ENCODE data around the gene FAM131A. TPM values are rescaled to one million over a fixed set of nuclear protein-coding genes. Genes with fewer than 3 reads are reported as not detected.

FAM131A gene
- total and polyA plus RNA-seq, 9 of the 15 experiments (the other 6 are each of a cell fraction or from before 2014, with no cell fraction given), result 0.48 to 11.1 (median 4.3) TPM

DNA sequence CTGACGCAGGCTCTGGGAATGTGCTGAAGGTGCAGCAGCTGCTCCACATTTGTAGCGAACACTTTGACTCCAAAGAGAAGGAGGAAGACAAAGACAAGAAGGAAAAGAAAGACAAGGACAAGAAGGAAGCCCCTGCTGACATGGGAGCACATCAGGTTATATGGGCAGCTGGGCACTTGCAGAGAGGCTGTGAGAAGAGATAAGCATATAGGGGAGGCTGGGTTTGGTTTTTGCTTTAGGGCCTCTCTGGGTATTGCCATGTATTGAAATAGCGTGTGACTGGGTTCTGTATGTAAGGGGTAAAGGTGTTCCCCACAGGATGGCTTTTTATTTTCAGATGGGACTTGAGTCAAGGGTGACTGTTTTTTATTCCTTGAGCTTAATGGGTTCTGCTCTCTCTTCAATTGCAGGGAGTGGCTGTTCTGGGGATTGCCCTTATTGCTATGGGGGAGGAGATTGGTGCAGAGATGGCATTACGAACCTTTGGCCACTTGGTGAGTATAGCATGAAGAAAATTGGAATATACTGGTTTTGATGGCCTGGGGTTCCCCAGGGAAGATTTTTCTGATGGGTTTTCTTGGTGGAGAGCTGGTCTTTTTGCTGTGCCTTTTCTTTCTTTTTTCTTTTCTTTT is 30.9 kb upstream of the FAM131A start:
- in situ Hi-C loops (cut with MboI), result no loop called here
- TF ChIP-seq, protein P1, sequence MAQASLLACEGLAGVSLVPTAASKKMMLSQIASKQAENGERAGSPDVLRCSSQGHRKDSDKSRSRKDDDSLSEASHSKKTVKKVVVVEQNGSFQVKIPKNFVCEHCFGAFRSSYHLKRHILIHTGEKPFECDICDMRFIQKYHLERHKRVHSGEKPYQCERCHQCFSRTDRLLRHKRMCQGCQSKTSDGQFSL (CRISPR knock-in tag; IDR thresholded peaks at IDR 0.05), result no peak
- TF ChIP-seq, protein P1 (tag; IDR thresholded peaks at IDR 0.05), result no peak
- TF ChIP-seq TSC22D4 (tag; IDR thresholded peaks at IDR 0.05) (no peak), RBFOX2 (IDR thresholded peaks at IDR 0.05; ENCODE audit: low read depth, low read length) (no peak), POLR3A (IDR thresholded peaks at IDR 0.05; ENCODE audit: borderline replicate concordance, extremely low read depth, insufficient read depth, insufficient read length) (no peak), EGR1 (conservative IDR thresholded peaks at IDR 0.05) (no peak), HOXB6 (CRISPR knock-in tag; IDR thresholded peaks at IDR 0.05; ENCODE audit: borderline replicate concordance) (no peak), NR2C2 (CRISPR knock-in tag; IDR thresholded peaks at IDR 0.05) (no peak), NR2C2 (tag; IDR thresholded peaks at IDR 0.05) (no peak), ZNF76 (CRISPR knock-in tag; IDR thresholded peaks at IDR 0.05; ENCODE audit: borderline replicate concordance) (no peak), XRCC5 (IDR thresholded peaks at IDR 0.05; ENCODE audit: low read depth, low read length) (no peak), XRCC4 (IDR thresholded peaks at IDR 0.05; ENCODE audit: extremely low read depth, insufficient read depth, insufficient read length) (no peak)
- TF ChIP-seq, protein P2, sequence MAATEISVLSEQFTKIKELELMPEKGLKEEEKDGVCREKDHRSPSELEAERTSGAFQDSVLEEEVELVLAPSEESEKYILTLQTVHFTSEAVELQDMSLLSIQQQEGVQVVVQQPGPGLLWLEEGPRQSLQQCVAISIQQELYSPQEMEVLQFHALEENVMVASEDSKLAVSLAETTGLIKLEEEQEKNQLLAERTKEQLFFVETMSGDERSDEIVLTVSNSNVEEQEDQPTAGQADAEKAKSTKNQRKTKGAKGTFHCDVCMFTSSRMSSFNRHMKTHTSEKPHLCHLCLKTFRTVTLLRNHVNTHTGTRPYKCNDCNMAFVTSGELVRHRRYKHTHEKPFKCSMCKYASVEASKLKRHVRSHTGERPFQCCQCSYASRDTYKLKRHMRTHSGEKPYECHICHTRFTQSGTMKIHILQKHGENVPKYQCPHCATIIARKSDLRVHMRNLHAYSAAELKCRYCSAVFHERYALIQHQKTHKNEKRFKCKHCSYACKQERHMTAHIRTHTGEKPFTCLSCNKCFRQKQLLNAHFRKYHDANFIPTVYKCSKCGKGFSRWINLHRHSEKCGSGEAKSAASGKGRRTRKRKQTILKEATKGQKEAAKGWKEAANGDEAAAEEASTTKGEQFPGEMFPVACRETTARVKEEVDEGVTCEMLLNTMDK (IDR thresholded peaks at IDR 0.05; ENCODE audit: borderline replicate concordance, insufficient read depth, low read depth, low read length, poor library complexity, severe bottlenecking), result no peak
- TF ChIP-seq, protein P3, sequence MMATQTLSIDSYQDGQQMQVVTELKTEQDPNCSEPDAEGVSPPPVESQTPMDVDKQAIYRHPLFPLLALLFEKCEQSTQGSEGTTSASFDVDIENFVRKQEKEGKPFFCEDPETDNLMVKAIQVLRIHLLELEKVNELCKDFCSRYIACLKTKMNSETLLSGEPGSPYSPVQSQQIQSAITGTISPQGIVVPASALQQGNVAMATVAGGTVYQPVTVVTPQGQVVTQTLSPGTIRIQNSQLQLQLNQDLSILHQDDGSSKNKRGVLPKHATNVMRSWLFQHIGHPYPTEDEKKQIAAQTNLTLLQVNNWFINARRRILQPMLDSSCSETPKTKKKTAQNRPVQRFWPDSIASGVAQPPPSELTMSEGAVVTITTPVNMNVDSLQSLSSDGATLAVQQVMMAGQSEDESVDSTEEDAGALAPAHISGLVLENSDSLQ (IDR thresholded peaks at IDR 0.05), result no peak
- TF ChIP-seq, protein P4, sequence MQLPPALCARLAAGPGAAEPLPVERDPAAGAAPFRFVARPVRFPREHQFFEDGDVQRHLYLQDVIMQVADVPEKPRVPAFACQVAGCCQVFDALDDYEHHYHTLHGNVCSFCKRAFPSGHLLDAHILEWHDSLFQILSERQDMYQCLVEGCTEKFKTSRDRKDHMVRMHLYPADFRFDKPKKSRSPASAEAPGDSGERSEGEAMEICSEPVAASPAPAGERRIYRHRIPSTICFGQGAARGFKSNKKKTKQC (CRISPR knock-in tag; IDR thresholded peaks at IDR 0.05), result no peak
- TF ChIP-seq, protein P5, sequence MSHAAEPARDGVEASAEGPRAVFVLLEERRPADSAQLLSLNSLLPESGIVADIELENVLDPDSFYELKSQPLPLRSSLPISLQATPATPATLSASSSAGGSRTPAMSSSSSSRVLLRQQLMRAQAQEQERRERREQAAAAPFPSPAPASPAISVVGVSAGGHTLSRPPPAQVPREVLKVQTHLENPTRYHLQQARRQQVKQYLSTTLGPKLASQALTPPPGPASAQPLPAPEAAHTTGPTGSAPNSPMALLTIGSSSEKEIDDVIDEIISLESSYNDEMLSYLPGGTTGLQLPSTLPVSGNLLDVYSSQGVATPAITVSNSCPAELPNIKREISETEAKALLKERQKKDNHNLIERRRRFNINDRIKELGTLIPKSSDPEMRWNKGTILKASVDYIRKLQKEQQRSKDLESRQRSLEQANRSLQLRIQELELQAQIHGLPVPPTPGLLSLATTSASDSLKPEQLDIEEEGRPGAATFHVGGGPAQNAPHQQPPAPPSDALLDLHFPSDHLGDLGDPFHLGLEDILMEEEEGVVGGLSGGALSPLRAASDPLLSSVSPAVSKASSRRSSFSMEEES (CRISPR knock-in tag; IDR thresholded peaks at IDR 0.05), result no peak

More for the DNA sequence above, 30.9 kb upstream of the FAM131A start:
- WGBS (ENCODE audit: insufficient coverage, low coverage, missing lambda C conversion rate), result 100% methylated on average over 4 of the region's 4 CpGs
- FAIRE-seq (no peak), DNase-seq (ENCODE audit: extremely low read depth in 1 of 4, low spot score in 3 of 4) (no peak), ATAC-seq (no peak)
- Histone ChIP-seq H3K9me1 (ENCODE audit: control insufficient read depth, insufficient read depth, low read length) (no peaks in the 10 kb centered on the region), H3K27ac (ENCODE audit: extremely low read depth, low read depth, low read length) (no peak overlapping the region), H3K36me3 (ENCODE audit: control insufficient read depth, insufficient read depth, low read length) (peaks cover 81% of the 10 kb centered on the region), H3K9me3 (replicated peaks; ENCODE audit: control insufficient read depth, insufficient read depth, low read depth, low read length) (no peaks in the 10 kb centered on the region), H2AFZ (ENCODE audit: low read depth, low read length) (no peak overlapping the region), H3K4me2 (ENCODE audit: insufficient read depth, low read length) (no peak overlapping the region), H3K9ac (ENCODE audit: insufficient read depth in 1 of 2, low read depth in 2 of 2, low read length in 2 of 2) (no peak overlapping the region), H3K4me1 (replicated peaks in 1 of 2; ENCODE audit: control insufficient read depth in 2 of 2, insufficient read depth in 2 of 2, low read length in 2 of 2) (no peaks in the 10 kb centered on the region; a peak in 1 of 5 replicates), H3K4me3 (no peak overlapping the region), H3K27me3 (ENCODE audit: control insufficient read depth in 2 of 2, insufficient read depth in 2 of 2, low read length in 2 of 2) (no peaks in the 10 kb centered on the region), H3K79me2 (ENCODE audit: control insufficient read depth, insufficient read depth, low read length) (peaks cover 6% of the 10 kb centered on the region; the same call in 2 of the 3 replicates), H4K20me1 (replicated peaks; ENCODE audit: control insufficient read depth, insufficient read depth, low read length) (0 out of 2 replicates have a peak, but pooled peaks cover 5% of the 10 kb centered on the region)
- intact Hi-C loops (cut with micrococcal nuclease), result no loop called here
- no TSS peak for BruUV-seq (replicated peaks)
- POLR2A ChIA-PET, result interaction anchor here (1.0 to 1.3 kb wide), 2 partner anchors 10 to 11 kb away, joined by 3 to 6 read pairs; no protein-coding TSS in a partner anchor
- CTCF ChIA-PET (ENCODE audit: low intra/inter-chr PET ratio), result no interaction called here
